Measurements from ENCODE around the gene TXNL1.

Gene TXNL1

GRCh38 chr18:56570978-56571377, 67.4 kb downstream of the TXNL1 start:
- TF ChIP-seq CTCF (IDR thresholded peaks at IDR 0.05; ENCODE audit: low read length, missing control alignments): no peak

GRCh38 chr18:56569416-56569815, 69.0 kb downstream of the TXNL1 start:
- H3K4me3 ChIP-seq (replicated peaks; ENCODE audit: low read depth, low read length): no peak overlapping the region
- no peak for DNase-seq (ENCODE audit: low read depth)

More at GRCh38 chr18:56570978-56571377, 67.4 kb downstream of the TXNL1 start:
- H3K4me3 ChIP-seq (replicated peaks; ENCODE audit: low read depth, low read length): no peak overlapping the region
- DNase-seq (ENCODE audit: low read depth): no peak

GRCh38 chr18:56568986-56569385, 69.4 kb downstream of the TXNL1 start:
- TF ChIP-seq CTCF (IDR thresholded peaks at IDR 0.05; ENCODE audit: low read length, missing control alignments): no peak
- DNase-seq (ENCODE audit: low read depth): no peak

More at GRCh38 chr18:56569416-56569815, 69.0 kb downstream of the TXNL1 start:
- no peak for TF ChIP-seq CTCF (IDR thresholded peaks at IDR 0.05; ENCODE audit: low read length, missing control alignments)

GRCh38 chr18:56565551-56566345, 72.6 kb downstream of the TXNL1 start:
- no peak overlapping the region for H3K4me3 ChIP-seq (replicated peaks; ENCODE audit: low read depth, low read length)
- DNase-seq (ENCODE audit: low read depth): peak; percentile 93
- no peak for TF ChIP-seq CTCF (IDR thresholded peaks at IDR 0.05; ENCODE audit: low read length, missing control alignments)

More at GRCh38 chr18:56568986-56569385, 69.4 kb downstream of the TXNL1 start:
- no peak overlapping the region for H3K4me3 ChIP-seq (replicated peaks; ENCODE audit: low read depth, low read length)

GRCh38 chr18:56565046-56565445, 73.3 kb downstream of the TXNL1 start:
- TF ChIP-seq CTCF (IDR thresholded peaks at IDR 0.05; ENCODE audit: low read length, missing control alignments): no peak
- DNase-seq (ENCODE audit: low read depth): no peak
- H3K4me3 ChIP-seq (replicated peaks; ENCODE audit: low read depth, low read length): no peak overlapping the region

GRCh38 chr18:56563568-56563967, 74.8 kb downstream of the TXNL1 start:
- no peak for TF ChIP-seq CTCF (IDR thresholded peaks at IDR 0.05; ENCODE audit: low read length, missing control alignments)
- H3K4me3 ChIP-seq (replicated peaks; ENCODE audit: low read depth, low read length): no peak overlapping the region
- no peak for DNase-seq (ENCODE audit: low read depth)

GRCh38 chr18:56562479-56562878, 75.9 kb downstream of the TXNL1 start:
- no peak overlapping the region for H3K4me3 ChIP-seq (replicated peaks; ENCODE audit: low read depth, low read length)
- TF ChIP-seq CTCF (IDR thresholded peaks at IDR 0.05; ENCODE audit: low read length, missing control alignments): no peak
- no peak for DNase-seq (ENCODE audit: low read depth)
